Spleen (tissue), 11 donors: Measurements from ENCODE around the gene CCDC89. TPM values are rescaled to one million over a fixed set of nuclear protein-coding genes. Genes with fewer than 3 reads are reported as not detected.

Experiments
- DNase-seq: peaks from one replicate; pipeline ENCODE4 v3.0.0-alpha.2; 2020
- H3K27ac ChIP-seq, 8 donors: fragments of 200-600 bp; sonication (generic) in 7 of 8; 1 replicate in 4 of 8; 2 replicates in 4 of 8; pipeline versions ENCODE4 v1.5.0 to v1.8.0; 2016 to 2021; ENCODE audit warnings: inconsistent platforms in 4 of 8, mild to moderate bottlenecking in 4 of 8, moderate library complexity in 1 of 8
- H3K27me3 ChIP-seq, 7 donors: fragments of 200-600 bp; sonication (generic) in 6 of 7; replicated peaks in 1 of 7; 1 replicate in 4 of 7; 2 replicates in 3 of 7; pipeline versions ENCODE4 v1.5.0 to v1.8.0; 2016 to 2021; ENCODE audit warnings: inconsistent platforms in 3 of 7, mild to moderate bottlenecking in 1 of 7
- H3K36me3 ChIP-seq, 6 donors: fragments of 200-600 bp; sonication (generic) in 5 of 6; 1 replicate in 4 of 6; 2 replicates in 2 of 6; pipeline versions ENCODE4 v1.5.0 to v1.8.0; 2016 to 2021; ENCODE audit warnings: inconsistent platforms in 2 of 6
- H3K4me1 ChIP-seq, 6 donors: fragments of 200-600 bp; sonication (generic) in 5 of 6; 1 replicate in 3 of 6; 2 replicates in 3 of 6; pipeline versions ENCODE4 v1.5.0 to v1.8.0; 2016 to 2021; ENCODE audit warnings: inconsistent platforms in 3 of 6
- H3K4me3 ChIP-seq, 8 donors: fragments of 200-600 bp; sonication (generic) in 7 of 8; 1 replicate in 4 of 8; 2 replicates in 4 of 8; pipeline versions ENCODE4 v1.5.0 to v1.8.0; 2016 to 2021; ENCODE audit warnings: inconsistent platforms in 4 of 8, mild to moderate bottlenecking in 4 of 8, moderate library complexity in 2 of 8
- H3K9me3 ChIP-seq, 8 donors: fragments of 200-600 bp; sonication (generic) in 7 of 8; 1 replicate in 4 of 8; 2 replicates in 4 of 8; pipeline versions ENCODE4 v1.5.0 to v1.8.0; 2016 to 2021; ENCODE audit warnings: inconsistent platforms in 4 of 8
- CTCF ChIP-seq, 11 experiments: fragments of 200-600 bp in 7 of 11; fragments of 450-650 bp in 4 of 11; sonication (generic) in 4 of 11; IDR thresholded peaks in 8 of 11; conservative IDR thresholded peaks in 3 of 11; 1 replicate in 7 of 11; 2 replicates in 4 of 11; pipeline versions ENCODE4 v1.4.0 to v1.8.0; 2016 to 2021; ENCODE audit warnings: antibody characterized with exemption in 11 of 11, inconsistent platforms in 4 of 11, mild to moderate bottlenecking in 1 of 11
- POLR2A ChIP-seq, 3 donors: fragments of 450-650 bp; IDR thresholded peaks; one replicate each; pipeline ENCODE4 v1.5.1; 2017; ENCODE audit warnings: antibody characterized with exemption in 3 of 3, mild to moderate bottlenecking in 1 of 3
- POLR2AphosphoS5 ChIP-seq, 3 donors: sonication (generic); formaldehyde crosslinking; IDR thresholded peaks; one replicate each; pipeline ENCODE4 v1.5.1; 2017; ENCODE audit warnings: antibody characterized with exemption in 3 of 3
- WGBS, 5 donors: extraction: QIAGEN DNeasy Blood & Tissue Kit in 3 of 5; methylation state at CpG; one replicate each; pipeline versions ENCODE4 v1.1.5 to v1.1.7; 2013 to 2018; 5-methylcytosine and 5-hydroxymethylcytosine counted together
- intact Hi-C: fragments of 100-400 bp; cut with DNase I; formaldehyde crosslinking; loops from one replicate; pipeline ENCODE4 v1.15.0; 2023; ENCODE audit warnings: low total_unique reads
- polyA plus RNA-seq, 3 donors: library from polyadenylated mRNA; stranded (reverse); fragments of 200-250 nt; gene quantifications; one replicate each; pipeline ENCODE4 v1.2.1, GENCODE V29; 2013
- total RNA-seq, 7 donors: library from RNA; depleted of rRNA in 3 of 7; stranded (reverse); fragments of >200 nt in 3 of 7; fragmentation: NEBNext Ultra II Directional in 4 of 7; extraction: Animal tissue kit (Norgen Biotek cat#: 25700) in 4 of 7; gene quantifications; one replicate each; pipeline versions ENCODE4 v1.1.0 to v1.2.1, GENCODE V29; 2016 to 2021
- donor health status: healthy with polysubstance abuse.
- donor health status: DM: no; HTN: no; CAD: no; lungs with moderate emphysema.
- donor health status: DM: no; HTN: no; CAD: no.
- donor health status: Bipolar disorder and iron deficiency.
- donor health status: healthy.
- donor health status: DM: no; HTN: no; CAD: no.
- donor health status: DM: yes; HTN: yes; CAD: no.

CCDC89 gene
- total and polyA plus RNA-seq, 10 donors, result 0.11 to 4.3 (median 0.89) TPM

DNA sequence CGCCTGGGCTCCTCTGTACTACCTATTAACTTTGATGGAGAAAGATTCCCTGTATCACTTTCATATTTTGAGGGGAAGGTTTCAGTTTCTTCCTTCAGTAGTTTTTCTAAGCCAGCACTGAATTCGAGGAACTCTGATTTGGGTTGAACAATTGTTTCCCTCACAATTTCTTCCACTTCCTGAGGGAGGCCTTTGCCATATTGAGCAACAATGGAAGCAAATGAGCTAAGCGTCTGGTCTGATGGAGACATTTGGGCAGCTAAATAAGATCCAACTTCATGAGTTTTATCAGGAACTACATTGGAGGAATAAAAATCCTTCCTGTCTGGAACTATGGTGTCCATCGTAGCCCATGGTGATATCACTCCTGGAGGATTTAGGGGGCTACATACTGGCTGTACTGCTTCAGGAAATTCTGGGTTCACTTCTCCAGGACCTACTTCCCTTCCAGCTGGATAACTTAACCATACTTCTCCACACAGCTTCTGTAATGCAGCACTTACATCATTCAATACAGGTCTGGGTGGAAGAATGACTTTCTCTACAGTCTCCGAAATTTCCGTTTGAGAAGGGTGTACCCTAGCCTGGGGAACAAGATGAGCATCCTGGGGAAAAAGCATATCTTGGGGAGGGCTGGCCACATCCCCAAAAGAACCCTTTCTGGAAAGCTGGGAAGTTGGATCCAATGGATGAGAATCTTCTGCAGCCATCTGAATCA lies 38.9 kb upstream of the CCDC89 start:
- Histone ChIP-seq H3K36me3 (peaks cover 0 to 19% (median 2%) of the 10 kb centered on the region in 6 donors), H3K4me1 (peaks cover 0 to 4% (median 0%) of the 10 kb centered on the region in 6 donors), H3K27ac (no peak overlapping the region), H3K9me3 (no peaks in the 10 kb centered on the region), H3K27me3 (no peaks in the 10 kb centered on the region), H3K4me3 (no peak overlapping the region)
- 55 to 90% (median 68%) methylated on average over 6 of the region's 6 CpGs for WGBS, 5 donors
- TF ChIP-seq CTCF (IDR thresholded peaks at IDR 0.05 in 8 of 11, conservative IDR thresholded peaks at IDR 0.05 in 3 of 11) (no peak), POLR2AphosphoS5 (IDR thresholded peaks at IDR 0.05) (no peak), POLR2A (IDR thresholded peaks at IDR 0.05) (no peak)
- DNase-seq, result no peak
- intact Hi-C loops, result no loop called here

GRCh38 chr11:85723088-85723487 lies 37.1 kb upstream of the CCDC89 start:
- DNase-seq, result no peak
- no peak overlapping the region for H3K4me3 ChIP-seq
- no peaks in the 10 kb centered on the region for H3K27me3 ChIP-seq
- WGBS, 5 donors, result 89 to 97% (median 95%) methylated on average over 5 of the region's 5 CpGs
- H3K4me1 ChIP-seq, result peaks cover 0 to 4% (median 0%) of the 10 kb centered on the region in 6 donors
- no peaks in the 10 kb centered on the region for H3K9me3 ChIP-seq
- TF ChIP-seq POLR2AphosphoS5 (IDR thresholded peaks at IDR 0.05), result no peak
- no peak for TF ChIP-seq POLR2A (IDR thresholded peaks at IDR 0.05)
- no peak for TF ChIP-seq CTCF (IDR thresholded peaks at IDR 0.05 in 8 of 11, conservative IDR thresholded peaks at IDR 0.05 in 3 of 11)
- peaks cover 0 to 20% (median 2%) of the 10 kb centered on the region in 6 donors for H3K36me3 ChIP-seq
- intact Hi-C loops, result no loop called here
- H3K27ac ChIP-seq, result no peak overlapping the region

GRCh38 chr11:85721191-85721590 lies 35.2 kb upstream of the CCDC89 start:
- Histone ChIP-seq H3K27ac (no peak overlapping the region), H3K27me3 (no peaks in the 10 kb centered on the region), H3K4me1 (peaks cover 0 to 4% (median 0%) of the 10 kb centered on the region in 6 donors), H3K36me3 (peaks cover 0 to 10% (median 0%) of the 10 kb centered on the region in 6 donors), H3K9me3 (no peaks in the 10 kb centered on the region), H3K4me3 (no peak overlapping the region)
- DNase-seq, result no peak
- WGBS, 5 donors, result 90 to 97% (median 95%) methylated on average over 3 of the region's 3 CpGs
- TF ChIP-seq CTCF (IDR thresholded peaks at IDR 0.05 in 8 of 11, conservative IDR thresholded peaks at IDR 0.05 in 3 of 11) (no peak), POLR2A (IDR thresholded peaks at IDR 0.05) (no peak), POLR2AphosphoS5 (IDR thresholded peaks at IDR 0.05) (no peak)
- intact Hi-C loops, result no loop called here

DNA sequence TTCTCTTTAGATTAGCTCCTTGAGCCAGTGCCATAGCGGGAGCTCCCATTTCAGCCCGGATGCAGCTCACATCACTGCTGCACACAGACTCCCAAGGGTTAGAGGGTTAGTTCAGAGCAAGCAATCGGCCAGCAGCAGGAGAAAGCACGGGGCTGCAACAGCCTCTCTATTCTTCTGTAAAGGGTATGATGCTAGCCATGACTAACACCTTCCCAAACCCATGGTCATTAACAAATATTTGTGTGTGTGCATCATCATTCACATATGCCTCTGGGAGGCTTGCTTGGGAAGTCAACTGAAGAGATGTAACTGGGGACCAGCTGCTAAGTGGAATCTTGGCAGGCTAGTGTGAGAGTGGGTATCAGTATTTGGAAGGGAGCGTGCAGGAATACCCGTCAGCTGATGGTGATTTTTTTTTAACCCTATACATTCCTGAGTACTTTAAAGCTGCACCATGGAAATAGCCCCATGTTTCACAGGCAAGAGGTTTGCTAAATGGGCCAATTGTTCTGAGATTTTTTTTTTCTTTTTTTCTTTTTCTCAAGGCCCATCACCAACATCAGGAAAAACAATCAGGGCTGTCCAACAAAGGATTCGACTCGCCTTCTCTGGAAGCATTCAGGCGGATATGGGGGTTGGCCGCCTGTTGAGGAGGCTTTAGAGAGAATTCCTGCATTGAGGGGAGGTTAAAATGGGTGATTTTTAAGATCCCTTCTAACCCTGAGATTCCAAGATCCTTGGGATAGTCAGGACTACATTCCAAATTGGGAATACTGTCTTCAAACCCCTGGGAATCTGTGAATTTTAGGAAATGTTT lies 33.2 kb upstream of the CCDC89 start:
- no peak for DNase-seq
- intact Hi-C loops, result no loop called here
- Histone ChIP-seq H3K36me3 (peaks cover 0 to 10% (median 0%) of the 10 kb centered on the region in 6 donors), H3K4me3 (no peak overlapping the region), H3K27me3 (no peaks in the 10 kb centered on the region), H3K4me1 (no peaks in the 10 kb centered on the region), H3K27ac (no peak overlapping the region), H3K9me3 (no peaks in the 10 kb centered on the region)
- TF ChIP-seq POLR2AphosphoS5 (IDR thresholded peaks at IDR 0.05), result no peak
- 65 to 84% (median 74%) methylated on average over 10 of the region's 10 CpGs for WGBS, 5 donors
